Activated B cell treated with CpG ODN at 0.5 μM for 24 hours (primary cell): ENCODE results near the gene UBXN1. TPM values are rescaled to one million over a fixed set of nuclear protein-coding genes. Genes with fewer than 3 reads are reported as not detected.
A peak's percentile ranks its signal among the peaks of the same experiment; 100 is the strongest.
"Not testable (repeated sequence)": the region's sequence is repeated elsewhere in the genome, so short reads cannot be mapped to it uniquely, and the experiment has no call there.

Source experiments
- ATAC-seq: fragments of 200-7000 bp; cut with Tn5 transposase; one replicate; pipeline ENCODE4 v1.10.0; 2021; ENCODE audit warnings: low read depth, mild to moderate bottlenecking, moderate library complexity
- CTCF ChIA-PET: fragments of 350-600 bp; sonication (Branson Sonifier 250); formaldehyde crosslinking; loops from one replicate; lab custom pipeline; 2021; ENCODE audit warnings: antibody characterized with exemption; lab: Charles Lee
- POLR2A ChIA-PET: fragments of 350-600 bp; sonication (Branson Sonifier 250); formaldehyde crosslinking; loops from one replicate; lab custom pipeline; 2021; ENCODE audit warnings: antibody characterized with exemption; lab: Charles Lee
- DNase-seq: peaks from one replicate; pipeline ENCODE4 v3.0.0; 2022
- H3K27ac Mint-ChIP-seq: one replicate; pipeline ENCODE4 v1.8.0; 2020; ENCODE audit warnings: mixed read lengths
- H3K27me3 Mint-ChIP-seq: one replicate; pipeline ENCODE4 v1.8.0; 2021; ENCODE audit warnings: mixed read lengths
- H3K36me3 Mint-ChIP-seq: one replicate; pipeline ENCODE4 v1.8.0; 2021; ENCODE audit warnings: low read depth, mixed read lengths
- H3K4me1 Mint-ChIP-seq: one replicate; pipeline ENCODE4 v1.8.0; 2021; ENCODE audit warnings: mixed read lengths
- H3K4me3 Mint-ChIP-seq: one replicate; pipeline ENCODE4 v1.8.0; 2020; ENCODE audit warnings: mild to moderate bottlenecking, mixed read lengths
- H3K9me3 Mint-ChIP-seq: one replicate; pipeline ENCODE4 v1.8.0; 2020; ENCODE audit warnings: mixed read lengths
- intact Hi-C: fragments of 100-400 bp; cut with micrococcal nuclease; formaldehyde crosslinking; loops from one replicate; pipeline ENCODE4 v1.15.1; 2024
- total RNA-seq: library from RNA; stranded (reverse); gene quantifications from 2 replicates; pipeline ENCODE4 v1.2.3, GENCODE V29; 2022
- TF ChIP-seq, protein P1 (sequence below): fragments of 200-600 bp; IDR thresholded peaks from one replicate; pipeline ENCODE4 v1.8.0; 2022; ENCODE audit warnings: antibody characterized with exemption, mild to moderate bottlenecking

UBXN1 gene
- total RNA-seq, 1 donor from 2014 or later = 204 TPM

DNA sequence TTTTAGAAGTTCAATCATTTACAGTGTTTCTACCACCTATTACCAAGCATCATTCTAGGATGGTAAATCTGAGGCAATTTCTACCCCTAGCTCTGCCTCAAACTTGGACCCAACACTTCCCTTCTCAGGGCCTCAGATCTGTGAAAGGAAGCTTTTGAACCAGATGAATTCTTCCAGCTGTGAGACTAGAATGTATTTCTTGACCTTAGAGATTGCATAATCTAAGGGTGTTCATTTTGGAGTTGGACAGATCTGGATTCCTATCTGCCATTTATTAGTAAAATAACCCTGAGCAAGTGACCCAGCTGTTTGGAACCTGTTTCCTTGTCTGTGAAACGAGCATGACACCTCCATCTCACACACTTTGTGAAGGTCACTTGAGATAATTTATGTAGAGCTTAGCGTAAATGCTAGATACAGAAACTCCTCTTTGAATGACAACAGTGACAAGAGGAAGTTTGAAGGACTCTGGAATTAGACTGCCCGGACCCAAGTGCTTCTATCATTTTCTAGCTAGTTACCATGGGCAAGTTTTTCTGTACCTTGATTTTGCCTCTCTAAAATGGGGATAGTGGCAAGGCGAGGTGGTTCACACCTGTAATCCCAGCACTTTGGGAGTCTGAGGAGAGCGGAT is 22.0 kb downstream of the UBXN1 start:
- H3K27me3 Mint-ChIP-seq = no peaks in the 10 kb centered on the region
- intact Hi-C loops = no loop called here
- no peak overlapping the region for H3K4me3 Mint-ChIP-seq
- ChIA-PET POLR2A (interaction anchor here (0.6 to 8.6 kb wide), 6 partner anchors 11 to 130 kb away, joined by 3 to 400 read pairs (median 4); partner anchors contain the start of genes C11orf98, CSKMT, GANAB and LBHD1), CTCF (interaction anchor here (0.6 kb wide), 1 partner anchor 13 kb away, joined by 3 read pairs; no protein-coding TSS in a partner anchor)
- TF ChIP-seq, protein P1, sequence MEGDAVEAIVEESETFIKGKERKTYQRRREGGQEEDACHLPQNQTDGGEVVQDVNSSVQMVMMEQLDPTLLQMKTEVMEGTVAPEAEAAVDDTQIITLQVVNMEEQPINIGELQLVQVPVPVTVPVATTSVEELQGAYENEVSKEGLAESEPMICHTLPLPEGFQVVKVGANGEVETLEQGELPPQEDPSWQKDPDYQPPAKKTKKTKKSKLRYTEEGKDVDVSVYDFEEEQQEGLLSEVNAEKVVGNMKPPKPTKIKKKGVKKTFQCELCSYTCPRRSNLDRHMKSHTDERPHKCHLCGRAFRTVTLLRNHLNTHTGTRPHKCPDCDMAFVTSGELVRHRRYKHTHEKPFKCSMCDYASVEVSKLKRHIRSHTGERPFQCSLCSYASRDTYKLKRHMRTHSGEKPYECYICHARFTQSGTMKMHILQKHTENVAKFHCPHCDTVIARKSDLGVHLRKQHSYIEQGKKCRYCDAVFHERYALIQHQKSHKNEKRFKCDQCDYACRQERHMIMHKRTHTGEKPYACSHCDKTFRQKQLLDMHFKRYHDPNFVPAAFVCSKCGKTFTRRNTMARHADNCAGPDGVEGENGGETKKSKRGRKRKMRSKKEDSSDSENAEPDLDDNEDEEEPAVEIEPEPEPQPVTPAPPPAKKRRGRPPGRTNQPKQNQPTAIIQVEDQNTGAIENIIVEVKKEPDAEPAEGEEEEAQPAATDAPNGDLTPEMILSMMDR = no peak
- DNase-seq (no peak), ATAC-seq (no peak)
- H3K4me1 Mint-ChIP-seq = peaks cover 17% of the 10 kb centered on the region
- H3K36me3 Mint-ChIP-seq = peaks cover 13% of the 10 kb centered on the region
- no peak overlapping the region for H3K27ac Mint-ChIP-seq
- H3K9me3 Mint-ChIP-seq = no peaks in the 10 kb centered on the region

DNA sequence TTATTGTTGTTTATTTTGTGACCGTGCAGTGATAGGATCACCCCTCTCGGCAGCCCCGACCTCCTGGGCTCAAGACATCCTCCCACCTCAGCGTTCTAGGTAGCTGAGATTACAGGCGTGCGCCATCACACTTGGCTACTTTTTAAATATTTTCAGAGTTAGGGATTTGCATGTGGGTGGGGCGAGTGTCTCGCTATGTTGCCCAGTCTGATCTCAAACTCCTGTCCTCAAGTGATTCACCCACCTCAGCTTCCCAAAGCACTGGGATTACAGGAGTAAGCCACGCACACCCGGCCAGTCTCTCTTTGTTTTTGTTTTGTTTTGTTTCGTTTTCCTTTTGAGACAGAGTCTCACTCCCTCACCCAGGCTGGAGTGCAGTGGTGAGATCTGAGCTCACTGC is 24.6 kb downstream of the UBXN1 start:
- Mint-ChIP-seq H3K4me3 (peak overlapping the region; percentile 67), H3K27me3 (no peaks in the 10 kb centered on the region), H3K36me3 (peaks cover 13% of the 10 kb centered on the region), H3K4me1 (peaks cover 28% of the 10 kb centered on the region), H3K9me3 (no peaks in the 10 kb centered on the region), H3K27ac (peak overlapping the region; percentile 72)
- no peak for ATAC-seq
- intact Hi-C loops = no loop called here
- POLR2A ChIA-PET = interaction anchor here (0.7 to 8.6 kb wide), 13 partner anchors 9 to 202 kb away, joined by 3 to 400 read pairs (median 8); partner anchors contain the start of genes B3GAT3, C11orf98, CSKMT and EML3
- no peak for DNase-seq
- CTCF ChIA-PET = interaction anchor here (0.9 kb wide), 1 partner anchor 10 kb away, joined by 3 read pairs; the partner anchor contains the start of gene C11orf98
- TF ChIP-seq, protein P1 = no peak

DNA sequence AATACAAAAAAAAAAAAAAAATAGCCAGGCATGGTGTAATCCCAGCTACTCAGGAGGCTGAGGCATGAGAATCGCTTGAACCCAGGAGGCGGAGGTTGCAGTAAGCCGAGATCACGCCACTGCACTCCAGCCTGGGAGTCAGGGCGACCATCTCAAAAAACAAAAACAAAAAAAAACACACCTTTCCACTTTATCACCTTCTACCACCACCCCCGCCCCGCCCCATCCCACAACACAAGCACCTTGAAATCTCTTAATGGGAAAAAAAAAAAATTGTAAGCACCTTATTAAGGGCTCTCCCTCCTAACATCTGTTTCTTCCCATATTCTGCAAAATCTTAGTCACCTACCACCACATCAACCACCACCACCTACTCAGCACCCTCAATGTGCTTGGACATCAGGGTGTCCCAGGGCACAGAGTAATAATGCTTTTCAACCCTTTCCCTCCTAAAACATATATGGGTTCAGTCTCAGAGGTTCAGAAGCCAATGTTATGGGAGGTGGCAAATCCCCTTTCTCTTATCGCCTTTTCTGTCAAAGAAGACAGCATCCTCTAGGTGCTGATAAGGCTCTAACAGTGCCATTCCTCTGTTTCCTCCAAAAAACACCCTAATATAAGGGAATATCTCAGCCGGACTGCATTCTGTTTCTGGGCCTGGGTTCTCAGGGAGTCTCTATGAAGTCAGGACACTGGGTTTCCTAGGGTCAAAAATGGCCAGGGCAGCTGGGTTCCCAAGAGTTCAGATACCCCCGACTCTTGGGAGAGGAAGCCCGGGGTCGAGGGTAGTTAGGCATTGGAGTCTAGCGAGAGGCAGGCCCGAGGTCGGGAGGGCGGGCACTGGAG is 26.5 kb downstream of the UBXN1 start:
- POLR2A ChIA-PET = interaction anchor here (0.6 to 8.6 kb wide), 36 partner anchors 8 to 229 kb away, joined by 3 to 400 read pairs (median 7); partner anchors contain the start of genes B3GAT3, BSCL2, C11orf98 and CSKMT
- H3K27ac Mint-ChIP-seq = peak overlapping the region; percentile 90
- H3K27me3 Mint-ChIP-seq = no peaks in the 10 kb centered on the region
- H3K4me3 Mint-ChIP-seq = peak overlapping the region; percentile 90
- H3K36me3 Mint-ChIP-seq = peaks cover 25% of the 10 kb centered on the region
- DNase-seq (no peak), ATAC-seq (no peak)
- peaks cover 28% of the 10 kb centered on the region for H3K4me1 Mint-ChIP-seq
- intact Hi-C loops = loop anchor here (1.0 to 2.0 kb wide), 7 partner anchors 13 to 74 kb away; partner anchors contain the start of genes C11orf98, CSKMT, EML3 and HNRNPUL2
- CTCF ChIA-PET = interaction anchor here (0.6 to 1.4 kb wide), 3 partner anchors 12 to 116 kb away, joined by 3 to 7 read pairs (median 4); partner anchors contain the start of genes C11orf98, CSKMT and TUT1
- TF ChIP-seq, protein P1 = no peak
- H3K9me3 Mint-ChIP-seq = no peaks in the 10 kb centered on the region

DNA sequence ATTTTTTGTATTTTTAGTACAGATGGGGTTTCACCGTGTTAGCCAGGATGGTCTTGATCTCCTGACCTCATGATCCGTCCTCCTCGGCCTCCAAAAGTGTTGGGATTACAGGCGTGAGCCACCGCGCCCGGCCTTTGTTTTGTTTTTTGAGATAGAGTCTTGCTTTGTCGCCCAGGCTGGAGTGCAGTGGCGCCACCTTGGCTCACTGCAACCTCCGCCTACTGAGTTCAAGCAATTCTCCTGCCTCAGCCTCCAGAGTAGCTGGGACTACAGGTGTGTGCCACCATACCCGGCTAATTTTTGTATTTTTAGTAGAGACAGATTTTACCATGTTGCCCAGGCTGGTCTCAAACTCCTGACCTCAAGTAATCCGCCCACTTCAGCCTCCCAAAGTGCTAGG is 28.6 kb downstream of the UBXN1 start:
- DNase-seq, H3K27ac Mint-ChIP-seq, CTCF ChIA-PET, H3K4me3 Mint-ChIP-seq, H3K9me3 Mint-ChIP-seq, H3K27me3 Mint-ChIP-seq, intact Hi-C loops, ATAC-seq: not testable (repeated sequence)
- Mint-ChIP-seq H3K36me3 (peaks cover 29% of the 10 kb centered on the region), H3K4me1 (peaks cover 41% of the 10 kb centered on the region)
- POLR2A ChIA-PET = interaction anchor here (0.5 to 8.6 kb wide), 4 partner anchors 19 to 76 kb away, joined by 3 to 400 read pairs (median 14); partner anchors contain the start of genes C11orf98, CSKMT, LBHD1 and MTA2

DNA sequence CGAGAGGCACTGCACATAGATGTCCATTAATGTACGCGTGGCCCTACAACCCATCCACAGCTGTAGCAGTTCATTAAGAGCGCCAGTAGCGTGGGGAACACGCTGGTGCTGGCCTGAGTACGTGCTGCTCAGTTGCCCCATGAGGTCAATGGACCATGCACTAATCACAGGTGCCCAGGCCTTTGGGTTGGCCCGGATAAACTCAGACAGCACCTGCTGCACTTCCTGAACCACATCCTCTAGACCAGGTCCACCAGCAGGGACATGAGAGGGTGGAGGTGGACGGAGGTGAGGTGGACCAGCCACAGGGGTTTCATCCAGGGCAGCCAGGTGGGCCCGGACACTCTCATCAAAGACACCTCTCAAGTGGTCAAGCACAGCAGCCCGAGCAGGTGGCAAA is 29.4 kb downstream of the UBXN1 start:
- Mint-ChIP-seq H3K9me3 (no peaks in the 10 kb centered on the region), H3K27me3 (no peaks in the 10 kb centered on the region), H3K36me3 (peaks cover 30% of the 10 kb centered on the region), H3K4me3 (no peak overlapping the region), H3K4me1 (peaks cover 48% of the 10 kb centered on the region), H3K27ac (no peak overlapping the region)
- ATAC-seq = no peak
- intact Hi-C loops = no loop called here
- no peak for DNase-seq
- ChIA-PET POLR2A (interaction anchor here (0.5 to 5.8 kb wide), 5 partner anchors 16 to 176 kb away, joined by 4 to 130 read pairs (median 12); partner anchors contain the start of genes C11orf98, CSKMT, LBHD1 and TUT1), CTCF (interaction anchor here (1.2 kb wide), 1 partner anchor 25 kb away, joined by 3 read pairs; no protein-coding TSS in a partner anchor)
- TF ChIP-seq, protein P1 = no peak
